Mesodermal cell (in vitro differentiated cells): ENCODE measurements around the gene CORO6.

Experiments used
- H3K27ac ChIP-seq: 2 replicates; pipeline ENCODE4 v1.7.0; 2013; ENCODE audit warnings: mild to moderate bottlenecking, low read depth, low read length, moderate library complexity; ENCODE audit not compliant: severe bottlenecking
- H3K36me3 ChIP-seq: 2 replicates; pipeline ENCODE4 v1.7.1; 2013; ENCODE audit warnings: mild to moderate bottlenecking, low read length, moderate library complexity; ENCODE audit not compliant: control insufficient read depth, insufficient read depth
- H3K4me1 ChIP-seq: one replicate; pipeline ENCODE4 v1.7.1; 2013; ENCODE audit warnings: mild to moderate bottlenecking, low read length; ENCODE audit not compliant: insufficient read depth, control insufficient read depth, poor library complexity, severe bottlenecking
- H3K4me3 ChIP-seq: 2 replicates; pipeline ENCODE4 v1.7.0; 2013; ENCODE audit warnings: low read length, control low read depth, mild to moderate bottlenecking; ENCODE audit not compliant: insufficient read depth, poor library complexity, severe bottlenecking; ENCODE audit errors: extremely low read depth
- H3K9me3 ChIP-seq: 2 replicates; pipeline ENCODE4 v1.7.1; 2013; ENCODE audit warnings: mild to moderate bottlenecking, low read length, moderate library complexity; ENCODE audit not compliant: control insufficient read depth
- WGBS, 2 experiments: methylation state at CpG; one replicate each; pipeline ENCODE4 v1.1.5; 2013; ENCODE audit warnings: missing lambda C conversion rate in 2 of 2; ENCODE audit not compliant: insufficient coverage in 2 of 2; 5-methylcytosine and 5-hydroxymethylcytosine counted together

CORO6 gene

DNA sequence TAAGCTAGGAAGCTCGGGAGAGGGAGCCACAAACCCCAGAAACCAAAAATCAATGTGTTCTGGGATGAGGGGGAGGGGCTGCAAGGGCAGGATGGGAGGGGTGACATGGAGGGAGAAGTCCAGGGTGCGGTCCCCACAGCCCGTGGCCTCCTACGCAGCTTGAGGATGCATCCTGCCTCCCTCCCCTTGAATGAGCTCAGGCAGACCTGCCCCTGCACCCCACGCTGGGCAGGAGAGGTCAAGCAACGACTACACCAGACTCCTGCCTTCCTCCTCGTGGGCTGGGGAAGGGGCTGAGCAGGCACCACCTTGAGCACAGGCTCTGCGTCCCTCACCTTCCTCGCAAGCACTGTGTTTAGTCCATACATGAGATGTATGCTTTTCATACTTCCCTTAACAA, 25.9 kb downstream of the CORO6 start:
- Histone ChIP-seq H3K27ac (no peak overlapping the region), H3K4me1 (peaks cover 39% of the 10 kb centered on the region), H3K36me3 (no peaks in the 10 kb centered on the region), H3K9me3 (no peaks in the 10 kb centered on the region), H3K4me3 (no peak overlapping the region)
- 60 to 75% methylated on average over 1 to 2 of the region's 9 CpGs for WGBS, 2 experiments

DNA sequence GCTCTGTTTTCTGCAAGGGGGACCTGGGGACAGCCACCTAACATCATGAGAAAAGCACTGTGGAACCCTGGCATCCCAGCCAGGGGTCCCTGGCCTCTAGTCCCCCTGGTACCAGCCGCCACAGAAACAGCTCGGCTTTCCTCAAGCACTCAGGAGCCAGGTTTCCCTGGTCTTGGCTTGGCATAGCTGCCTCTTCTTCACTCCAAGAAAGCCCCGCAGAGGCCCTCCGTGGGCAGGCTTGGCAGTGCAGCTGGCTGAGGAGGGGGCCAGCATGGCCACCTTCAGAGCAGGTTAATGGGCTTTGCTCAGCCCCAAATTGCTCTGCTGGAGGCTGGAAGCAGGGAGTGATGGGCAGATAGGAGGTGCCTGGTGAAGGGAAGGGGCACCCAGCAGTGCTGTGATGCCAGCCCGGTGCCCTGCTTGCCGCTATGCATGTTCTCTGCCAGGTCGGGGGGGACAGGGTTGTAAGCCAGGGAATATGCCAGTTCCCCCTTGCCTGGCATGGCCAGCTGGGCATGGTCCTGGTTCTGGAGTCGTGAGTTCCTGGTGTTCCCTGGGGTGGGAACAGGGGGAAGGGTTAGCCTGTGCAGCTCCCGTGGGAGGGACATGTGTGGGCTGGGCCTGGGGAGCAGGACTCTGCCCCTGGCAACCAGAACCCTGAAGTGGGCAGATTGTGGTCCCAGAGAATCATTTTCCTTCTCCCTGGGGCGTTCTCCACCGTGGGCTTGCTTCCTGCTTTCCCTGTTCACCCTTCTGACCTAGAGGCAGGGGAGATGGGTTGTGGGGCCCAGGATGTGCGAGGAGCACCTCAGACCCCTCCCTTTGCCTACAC, 26.6 kb downstream of the CORO6 start:
- 74 to 89% methylated on average over 6 to 11 of the region's 12 CpGs for WGBS, 2 experiments
- Histone ChIP-seq H3K36me3 (no peaks in the 10 kb centered on the region), H3K27ac (no peak overlapping the region), H3K9me3 (no peaks in the 10 kb centered on the region), H3K4me1 (peaks cover 41% of the 10 kb centered on the region), H3K4me3 (no peak overlapping the region)

DNA sequence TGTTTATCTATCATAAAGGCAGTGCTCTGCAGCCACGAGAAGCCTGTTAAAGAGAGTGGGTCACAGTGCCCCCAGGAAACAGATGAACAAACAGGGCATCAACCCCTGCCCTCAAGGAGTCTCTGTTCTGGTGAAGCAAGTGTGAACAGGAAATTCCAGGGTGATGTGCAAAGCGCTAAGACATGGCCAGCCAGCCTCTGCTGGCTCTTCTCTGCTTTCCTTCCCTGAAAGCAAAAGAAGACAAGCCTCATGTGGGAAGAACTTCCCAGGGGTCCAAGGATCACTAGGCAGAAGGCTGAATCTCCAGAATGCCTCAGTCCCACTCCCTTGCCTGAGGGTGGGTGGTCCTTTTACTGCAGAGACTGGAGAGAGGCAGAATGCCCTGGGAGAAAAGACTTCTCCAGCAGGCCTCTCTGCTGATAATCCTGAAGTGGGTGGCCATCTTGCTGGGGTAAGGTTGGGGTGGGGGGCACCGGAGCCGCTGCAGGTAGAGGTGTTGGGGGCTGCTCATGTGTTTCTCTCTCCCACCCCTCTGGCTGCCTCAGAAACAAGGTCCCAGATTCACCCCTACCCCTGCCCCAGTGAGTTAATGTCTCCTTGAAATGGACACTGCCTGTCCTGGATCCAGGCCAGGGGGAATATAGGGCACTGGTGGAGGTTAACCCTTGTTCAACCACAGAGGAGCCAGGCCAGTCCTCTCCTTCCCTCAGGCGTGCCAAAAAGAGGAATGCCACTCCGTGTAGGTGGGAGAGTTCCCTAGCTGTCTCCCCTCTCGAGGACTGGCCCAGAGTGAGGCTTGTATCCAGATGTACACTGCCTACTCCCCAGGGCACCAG, 27.4 kb downstream of the CORO6 start:
- WGBS, 2 experiments = 62 to 75% methylated on average over 4 of the region's 7 CpGs
- no peak overlapping the region for H3K27ac ChIP-seq
- no peak overlapping the region for H3K4me3 ChIP-seq
- H3K9me3 ChIP-seq = no peaks in the 10 kb centered on the region
- peaks cover 50% of the 10 kb centered on the region for H3K4me1 ChIP-seq
- no peaks in the 10 kb centered on the region for H3K36me3 ChIP-seq

DNA sequence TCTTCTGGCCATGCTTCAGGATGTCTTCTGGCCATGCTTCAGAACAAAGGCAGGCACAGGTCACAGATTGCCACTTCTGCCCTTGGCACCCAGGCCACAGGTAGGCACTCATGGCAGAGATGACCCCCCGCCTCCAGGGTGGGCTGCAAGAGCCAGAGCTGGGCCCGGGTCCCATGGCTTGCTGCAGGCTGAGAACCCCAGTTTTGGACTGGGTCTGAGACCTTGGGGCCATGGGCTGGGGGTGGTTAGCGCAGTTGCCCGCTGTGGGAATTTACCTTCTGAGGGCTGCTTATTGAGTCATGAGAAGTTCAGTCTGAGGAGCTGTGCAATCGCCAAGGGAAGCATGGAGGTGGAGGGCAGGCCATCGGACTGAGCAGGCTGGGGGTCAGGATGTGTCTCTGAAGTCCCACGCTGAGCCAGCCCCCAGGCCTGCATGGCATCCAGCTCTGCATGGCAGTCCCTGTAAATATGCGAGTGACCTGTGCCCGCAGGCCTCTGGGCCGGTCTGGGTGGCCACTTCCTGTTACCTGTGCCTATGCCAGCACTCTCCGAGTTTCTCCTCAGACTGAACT, 28.1 kb downstream of the CORO6 start:
- H3K4me1 ChIP-seq = peaks cover 56% of the 10 kb centered on the region
- no peak overlapping the region for H3K27ac ChIP-seq
- no peaks in the 10 kb centered on the region for H3K36me3 ChIP-seq
- H3K4me3 ChIP-seq = no peak overlapping the region
- H3K9me3 ChIP-seq = no peaks in the 10 kb centered on the region
- 91 to 95% methylated on average over 8 to 11 of the region's 11 CpGs for WGBS, 2 experiments

DNA sequence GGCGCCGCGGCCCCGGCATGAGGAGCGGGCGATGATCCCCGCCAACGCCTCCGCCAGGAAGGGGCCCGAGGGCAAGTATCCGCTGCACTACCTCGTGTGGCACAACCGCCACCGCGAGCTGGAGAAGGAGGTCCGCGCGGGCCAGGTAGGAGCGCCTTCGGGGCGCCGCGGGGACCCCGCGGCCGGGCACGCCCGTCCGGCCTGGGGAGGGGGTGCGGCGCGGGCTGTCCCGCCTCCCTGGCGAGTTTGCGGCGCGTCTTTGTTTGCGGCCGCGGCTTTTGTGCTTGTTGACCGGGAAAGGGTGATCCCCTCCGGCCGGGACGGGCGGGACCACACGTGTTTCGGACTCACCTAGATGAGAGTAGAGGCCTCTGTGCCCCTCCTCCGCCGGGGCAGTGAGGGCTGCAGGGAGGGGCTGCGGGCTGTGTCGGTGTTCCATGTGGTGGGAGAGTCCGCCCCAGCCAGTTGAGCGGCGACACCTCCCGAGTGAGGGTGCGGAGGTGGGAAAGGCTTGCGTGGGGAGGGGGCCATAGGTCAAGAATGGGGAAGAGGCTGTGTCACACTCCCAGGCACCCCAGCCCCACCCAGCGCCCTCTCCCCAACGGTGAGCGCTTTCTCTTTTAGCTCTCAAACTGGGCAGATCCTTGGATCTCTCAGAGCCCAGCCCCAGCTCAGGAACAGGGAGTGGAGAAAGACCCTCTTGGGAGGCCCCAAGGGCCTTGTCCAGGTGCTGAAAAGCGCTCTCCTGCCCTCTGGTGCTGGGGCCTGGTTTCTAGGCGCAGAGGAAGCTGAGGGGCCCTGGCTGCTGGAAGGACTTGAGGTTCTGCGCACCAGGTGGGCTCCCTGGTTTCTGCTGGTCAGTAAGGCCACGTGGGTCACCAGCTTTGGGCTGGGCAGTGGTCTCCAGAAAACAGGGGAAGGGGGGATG, 28.9 kb downstream of the CORO6 start:
- Histone ChIP-seq H3K36me3 (no peaks in the 10 kb centered on the region), H3K9me3 (no peaks in the 10 kb centered on the region), H3K4me3 (peak overlapping the region; percentile 60), H3K27ac (no peak overlapping the region), H3K4me1 (peaks cover 56% of the 10 kb centered on the region)
- WGBS, 2 experiments = 1 to 3% methylated on average over 44 to 48 of the region's 64 CpGs

DNA sequence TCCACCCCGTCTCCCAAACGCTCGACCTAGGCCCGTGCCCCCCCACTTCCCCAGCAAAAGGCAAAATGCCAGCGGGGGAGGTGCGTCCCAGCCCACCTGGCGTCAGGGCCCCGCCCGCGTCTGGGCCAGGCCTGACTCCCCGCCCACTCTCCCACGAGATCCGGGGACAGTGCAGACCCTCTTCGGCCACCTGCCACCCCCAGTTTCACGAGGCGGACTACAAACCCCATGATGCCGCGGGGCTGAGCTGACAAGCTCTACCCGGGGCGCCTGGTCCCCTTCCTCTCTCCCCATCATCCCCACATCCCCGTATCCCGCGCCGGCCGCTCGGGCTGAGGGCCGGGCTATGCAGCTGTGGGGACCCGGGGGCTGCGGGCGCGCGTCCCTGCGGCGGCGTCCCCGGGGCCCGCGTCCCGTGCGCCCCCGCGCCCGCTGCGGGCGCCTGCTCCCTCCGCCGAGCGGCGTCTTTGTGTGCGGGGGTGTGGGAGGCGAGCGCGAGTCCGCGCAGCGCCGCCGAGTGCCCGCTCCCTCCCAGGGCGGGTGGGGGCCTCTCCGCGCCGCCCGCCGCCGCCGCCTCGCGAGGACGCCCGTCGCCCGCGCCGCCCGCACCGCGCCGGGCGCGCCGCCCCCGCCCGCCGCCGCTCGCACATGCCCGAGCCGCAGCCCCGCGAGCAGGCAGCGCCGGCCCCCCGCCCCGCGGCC, 29.7 kb downstream of the CORO6 start, which contains the start of gene ANKRD13B:
TSS of gene ANKRD13B (plus strand) at position 283 of the 702 bp plus-strand sequence. CDS start 490 bp downstream, outside the sequence.
- Histone ChIP-seq H3K9me3 (no peaks in the 10 kb centered on the region), H3K4me1 (peaks cover 58% of the 10 kb centered on the region), H3K4me3 (peak within 1 kb of the TSS; percentile 60), H3K36me3 (no peaks in the 10 kb centered on the region), H3K27ac (peak within 1 kb of the TSS; percentile 36)
- 1 to 2% methylated on average over 18 to 25 of the region's 96 CpGs for WGBS, 2 experiments

DNA sequence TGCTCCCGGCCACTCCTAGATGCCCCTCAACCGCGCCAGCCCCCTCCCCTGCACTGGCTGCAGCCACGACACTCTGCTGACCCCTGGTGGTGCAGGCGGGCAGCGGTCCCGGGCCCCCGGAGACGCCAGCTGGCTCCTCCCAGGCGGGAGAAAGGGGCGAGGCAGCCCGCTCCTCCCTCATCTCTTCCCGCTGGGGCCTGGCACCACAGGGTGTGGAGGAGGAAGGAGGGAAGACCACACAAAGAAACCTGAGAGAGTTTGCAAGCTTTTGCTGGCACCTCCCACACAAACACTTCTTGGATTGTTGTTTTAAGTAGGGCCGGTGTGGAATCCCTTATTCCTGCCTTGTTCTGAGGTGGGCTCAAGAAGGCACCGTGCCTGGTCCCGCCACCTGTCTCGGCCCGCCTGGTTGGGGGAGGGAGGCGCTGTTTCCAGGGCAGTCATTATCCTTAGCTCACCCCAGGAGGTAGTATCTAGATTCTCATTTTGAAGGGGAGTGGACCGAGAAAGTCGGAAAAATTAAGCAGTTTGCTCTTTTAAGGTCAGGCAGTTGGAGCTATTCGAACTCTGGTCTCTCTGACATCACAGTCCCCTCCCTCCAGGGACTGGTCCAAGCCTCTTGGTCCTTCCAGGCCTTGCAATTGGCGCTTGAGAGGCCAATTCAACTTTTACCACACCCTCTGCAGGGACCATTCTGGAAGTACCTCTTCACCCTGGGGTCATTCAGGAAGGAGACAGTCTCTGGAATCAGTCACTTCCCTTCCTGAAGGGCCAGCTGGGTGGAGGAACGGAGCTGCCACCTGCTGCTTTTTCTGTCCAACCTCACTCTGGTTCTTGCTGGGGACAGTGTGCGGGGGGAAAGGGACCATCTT, 30.7 kb downstream of the CORO6 start:
- H3K4me1 ChIP-seq = peaks cover 58% of the 10 kb centered on the region
- H3K27ac ChIP-seq = peak overlapping the region; percentile 36
- H3K9me3 ChIP-seq = no peaks in the 10 kb centered on the region
- peak overlapping the region; percentile 41 for H3K4me3 ChIP-seq
- 3 to 10% methylated on average over 5 to 9 of the region's 25 CpGs for WGBS, 2 experiments
- H3K36me3 ChIP-seq = peaks cover 7% of the 10 kb centered on the region

DNA sequence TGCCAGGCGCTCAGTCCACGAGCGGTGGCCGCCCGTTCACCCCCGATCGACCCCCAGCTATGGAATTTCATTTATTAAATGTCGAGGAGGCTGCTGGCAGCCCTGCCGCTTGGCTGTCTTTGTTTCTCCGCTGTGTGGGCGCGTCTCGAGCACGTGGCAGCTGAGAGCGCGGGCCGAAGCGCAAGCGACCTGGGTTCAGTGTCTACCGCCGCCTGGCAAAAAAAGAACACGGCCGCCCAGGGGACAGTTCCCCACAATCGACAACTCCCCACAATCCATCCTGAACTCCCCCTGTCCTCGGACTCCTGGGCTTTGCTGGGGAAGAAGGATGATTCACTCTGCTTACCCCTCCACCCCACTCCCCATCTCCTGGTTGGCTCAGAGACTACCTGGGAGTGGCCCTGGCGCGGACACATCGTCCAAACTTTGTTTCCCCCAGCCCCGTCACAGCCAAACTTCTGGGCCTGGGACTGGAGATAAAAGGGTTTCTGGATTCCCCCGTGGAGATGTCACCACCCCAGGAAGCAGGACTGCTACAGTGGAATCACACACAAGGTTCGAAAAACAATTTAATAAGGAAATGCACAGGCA, 31.5 kb downstream of the CORO6 start:
- peaks cover 9% of the 10 kb centered on the region for H3K36me3 ChIP-seq
- peaks cover 53% of the 10 kb centered on the region for H3K4me1 ChIP-seq
- H3K27ac ChIP-seq = no peak overlapping the region
- H3K9me3 ChIP-seq = no peaks in the 10 kb centered on the region
- WGBS, 2 experiments = 1 to 2% methylated on average over 14 to 20 of the region's 31 CpGs
- peak overlapping the region; percentile 41 for H3K4me3 ChIP-seq
